ENCODE data around the gene CDH12. TPM values are rescaled to one million over a fixed set of nuclear protein-coding genes. Genes with fewer than 3 reads are reported as not detected.
"Not testable (repeated sequence)": the region's sequence is repeated elsewhere in the genome, so short reads cannot be mapped to it uniquely, and the experiment has no call there.

The CDH12 gene
- total and polyA plus RNA-seq, 10 of the 15 experiments (the other 5 are each of a cell fraction or from before 2014, with no cell fraction given) = 0.03 to 0.16 TPM; not detected in 8

DNA sequence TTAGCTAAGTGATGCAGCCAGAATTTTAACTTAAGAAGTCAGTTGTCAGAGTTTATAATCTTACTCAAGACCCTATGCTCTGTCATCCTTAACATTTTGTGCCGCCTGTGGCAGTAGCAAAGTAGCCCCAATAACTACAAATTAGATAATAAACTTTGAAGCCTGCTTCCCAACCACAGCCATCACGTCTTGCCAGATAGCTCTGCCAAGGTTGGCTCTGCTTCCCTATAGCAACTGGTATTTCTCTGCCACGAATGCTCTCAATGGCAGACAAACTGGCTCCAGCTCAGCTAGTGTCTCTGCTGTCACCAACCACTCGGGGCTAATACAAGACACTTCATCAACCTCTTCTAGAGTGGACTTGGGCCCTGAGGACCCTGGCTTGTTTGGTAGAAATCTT is 576.1 kb downstream of the CDH12 start:
- ChIA-PET CTCF (interaction anchor here (1.0 kb wide), 1 partner anchor 13 kb away, joined by 3 read pairs; no protein-coding TSS in a partner anchor), SMC1A (ENCODE audit: uncharacterized antibody, unreplicated experiment) (no interaction called here), POLR2A (no interaction called here), RAD21 (ENCODE audit: unreplicated experiment) (no interaction called here)
- no peak for FAIRE-seq
- Histone ChIP-seq H3K4me2 (ENCODE audit: control insufficient read depth, insufficient read depth) (no peak overlapping the region), H3K4me1 (ENCODE audit: control insufficient read depth, insufficient read depth, low read length) (no peaks in the 10 kb centered on the region), H3K9me3 (replicated peaks; ENCODE audit: control insufficient read depth, insufficient read depth, low read length) (no peaks in the 10 kb centered on the region), H3K9ac (ENCODE audit: control insufficient read depth, insufficient read depth, low read length) (no peak overlapping the region), H2AFZ (ENCODE audit: control insufficient read depth, low read depth, low read length) (no peak overlapping the region), H3K4me3 (no peak overlapping the region), H3K79me2 (ENCODE audit: control insufficient read depth, insufficient read depth, low read length) (no peaks in the 10 kb centered on the region), H3K27me3 (replicated peaks in 1 of 2; ENCODE audit: control insufficient read depth in 2 of 2, insufficient read depth in 2 of 2, low read length in 1 of 2) (no peaks in the 10 kb centered on the region), H3K36me3 (ENCODE audit: control insufficient read depth in 2 of 2, insufficient read depth in 2 of 2, low read length in 1 of 2) (no peaks in the 10 kb centered on the region), H3K27ac (ENCODE audit: control insufficient read depth, insufficient read depth) (no peak overlapping the region), H4K20me1 (ENCODE audit: control insufficient read depth, insufficient read depth) (no peaks in the 10 kb centered on the region)
- intact Hi-C loops (cut with micrococcal nuclease; ENCODE audit: unreplicated experiment) (no loop called here), in situ Hi-C loops (cut with MboI) (no loop called here)
- DNase-seq (ENCODE audit: low read depth, low spot score) = no peak
- no peak for ATAC-seq
- 9% methylated on average over 4 of the region's 4 CpGs for WGBS (ENCODE audit: insufficient coverage, insufficient replicate concordance, low lambda C conversion rate, missing lambda C conversion rate)
- no TSS peak for BruUV-seq (replicated peaks)
- no peak for TF ChIP-seq POLR2AphosphoS2 (IDR thresholded peaks at IDR 0.05; ENCODE audit: low read depth, low read length)
- no peak for TF ChIP-seq EGR1 (IDR thresholded peaks at IDR 0.05; ENCODE audit: borderline replicate concordance in 1 of 2, low read depth in 2 of 2, low read length in 2 of 2)
- TF ChIP-seq ESRRA (IDR thresholded peaks at IDR 0.05; ENCODE audit: low read length) = no peak
- TF ChIP-seq JUNB (IDR thresholded peaks at IDR 0.05) = no peak
- TF ChIP-seq POLR2AphosphoS5 (IDR thresholded peaks at IDR 0.05; ENCODE audit: low read length) = no peak
- TF ChIP-seq KAT2A (conservative IDR thresholded peaks at IDR 0.05; ENCODE audit: control insufficient read depth, low read depth, low read length) = no peak
- no peak for TF ChIP-seq ZNF622 (IDR thresholded peaks at IDR 0.05)
- no peak for TF ChIP-seq BACH1 (IDR thresholded peaks at IDR 0.05; ENCODE audit: borderline replicate concordance)
- no peak for TF ChIP-seq SUZ12 (IDR thresholded peaks at IDR 0.05; ENCODE audit: unreplicated experiment)
- no peak for TF ChIP-seq DPF2 (IDR thresholded peaks at IDR 0.05)
- TF ChIP-seq, protein P1, sequence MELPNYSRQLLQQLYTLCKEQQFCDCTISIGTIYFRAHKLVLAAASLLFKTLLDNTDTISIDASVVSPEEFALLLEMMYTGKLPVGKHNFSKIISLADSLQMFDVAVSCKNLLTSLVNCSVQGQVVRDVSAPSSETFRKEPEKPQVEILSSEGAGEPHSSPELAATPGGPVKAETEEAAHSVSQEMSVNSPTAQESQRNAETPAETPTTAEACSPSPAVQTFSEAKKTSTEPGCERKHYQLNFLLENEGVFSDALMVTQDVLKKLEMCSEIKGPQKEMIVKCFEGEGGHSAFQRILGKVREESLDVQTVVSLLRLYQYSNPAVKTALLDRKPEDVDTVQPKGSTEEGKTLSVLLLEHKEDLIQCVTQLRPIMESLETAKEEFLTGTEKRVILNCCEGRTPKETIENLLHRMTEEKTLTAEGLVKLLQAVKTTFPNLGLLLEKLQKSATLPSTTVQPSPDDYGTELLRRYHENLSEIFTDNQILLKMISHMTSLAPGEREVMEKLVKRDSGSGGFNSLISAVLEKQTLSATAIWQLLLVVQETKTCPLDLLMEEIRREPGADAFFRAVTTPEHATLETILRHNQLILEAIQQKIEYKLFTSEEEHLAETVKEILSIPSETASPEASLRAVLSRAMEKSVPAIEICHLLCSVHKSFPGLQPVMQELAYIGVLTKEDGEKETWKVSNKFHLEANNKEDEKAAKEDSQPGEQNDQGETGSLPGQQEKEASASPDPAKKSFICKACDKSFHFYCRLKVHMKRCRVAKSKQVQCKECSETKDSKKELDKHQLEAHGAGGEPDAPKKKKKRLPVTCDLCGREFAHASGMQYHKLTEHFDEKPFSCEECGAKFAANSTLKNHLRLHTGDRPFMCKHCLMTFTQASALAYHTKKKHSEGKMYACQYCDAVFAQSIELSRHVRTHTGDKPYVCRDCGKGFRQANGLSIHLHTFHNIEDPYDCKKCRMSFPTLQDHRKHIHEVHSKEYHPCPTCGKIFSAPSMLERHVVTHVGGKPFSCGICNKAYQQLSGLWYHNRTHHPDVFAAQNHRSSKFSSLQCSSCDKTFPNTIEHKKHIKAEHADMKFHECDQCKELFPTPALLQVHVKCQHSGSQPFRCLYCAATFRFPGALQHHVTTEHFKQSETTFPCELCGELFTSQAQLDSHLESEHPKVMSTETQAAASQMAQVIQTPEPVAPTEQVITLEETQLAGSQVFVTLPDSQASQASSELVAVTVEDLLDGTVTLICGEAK (IDR thresholded peaks at IDR 0.05; ENCODE audit: borderline replicate concordance) = no peak

- H3K27me3 ChIP-seq (replicated peaks in 1 of 2; ENCODE audit: control insufficient read depth in 2 of 2, insufficient read depth in 2 of 2, low read length in 1 of 2); H3K4me1 ChIP-seq (ENCODE audit: control insufficient read depth, insufficient read depth, low read length); H3K4me2 ChIP-seq (ENCODE audit: control insufficient read depth, insufficient read depth); H3K79me2 ChIP-seq (ENCODE audit: control insufficient read depth, insufficient read depth, low read length); H3K36me3 ChIP-seq (ENCODE audit: control insufficient read depth in 2 of 2, insufficient read depth in 2 of 2, low read length in 1 of 2); in situ Hi-C loops (cut with MboI); H3K27ac ChIP-seq (ENCODE audit: control insufficient read depth, insufficient read depth); DNase-seq (ENCODE audit: low read depth, low spot score); H3K4me3 ChIP-seq; CTCF ChIA-PET; intact Hi-C loops (cut with micrococcal nuclease; ENCODE audit: unreplicated experiment); RAD21 ChIA-PET (ENCODE audit: unreplicated experiment); POLR2A ChIA-PET; FAIRE-seq; H3K9me3 ChIP-seq (replicated peaks; ENCODE audit: control insufficient read depth, insufficient read depth, low read length); H2AFZ ChIP-seq (ENCODE audit: control insufficient read depth, low read depth, low read length); BruUV-seq (replicated peaks); H3K9ac ChIP-seq (ENCODE audit: control insufficient read depth, insufficient read depth, low read length); ATAC-seq; H4K20me1 ChIP-seq (ENCODE audit: control insufficient read depth, insufficient read depth): not testable (repeated sequence)
- 30% methylated on average over 7 of the region's 7 CpGs for WGBS (ENCODE audit: insufficient coverage, insufficient replicate concordance, low lambda C conversion rate, missing lambda C conversion rate)
- SMC1A ChIA-PET (ENCODE audit: uncharacterized antibody, unreplicated experiment) = interaction anchor here (1.0 kb wide), 1 partner anchor 38 kb away, joined by 5 read pairs; no protein-coding TSS in a partner anchor
Measured at GRCh38 chr5:22265855-22266254, 587.3 kb downstream of the CDH12 start.

All from GM12878 (cell line).